MM.1S (cell line): ENCODE results near the gene UTP18.
"Not testable (repeated sequence)": the region's sequence is repeated elsewhere in the genome, so short reads cannot be mapped to it uniquely, and the experiment has no call there.

ENCODE experiments used
- EZH2phosphoT487 ChIP-seq: fragments of 300-600 bp; sonication (generic); IDR thresholded peaks from 2 replicates; pipeline ENCODE4 v1.6.1; 2018; ENCODE audit warnings: antibody characterized with exemption, low read length
- TF ChIP-seq, protein P1 (sequence below): fragments of 300-600 bp; sonication (generic); IDR thresholded peaks from 2 replicates; pipeline ENCODE4 v1.5.1; 2016; ENCODE audit warnings: antibody characterized with exemption, low read length, mixed read lengths

DNA sequence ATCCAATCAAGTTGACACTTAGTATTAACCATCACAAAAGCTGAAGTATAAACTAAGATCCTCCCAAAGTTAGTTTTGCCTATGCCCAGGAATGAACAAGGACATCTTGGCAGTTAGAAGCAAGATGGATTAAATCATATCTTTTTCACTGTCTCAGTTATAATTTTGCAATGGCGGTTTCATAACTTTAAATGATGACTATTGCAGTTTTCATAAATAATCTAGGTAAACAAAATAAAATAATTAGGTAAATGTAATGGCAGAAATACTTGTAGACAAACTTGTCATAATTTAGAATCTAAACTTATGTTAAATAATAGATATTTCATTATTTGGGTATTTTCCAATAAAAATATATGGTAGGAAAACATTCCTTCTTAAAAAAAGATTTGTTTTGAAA is 51.7 kb downstream of the UTP18 start:
- TF ChIP-seq, protein P1, sequence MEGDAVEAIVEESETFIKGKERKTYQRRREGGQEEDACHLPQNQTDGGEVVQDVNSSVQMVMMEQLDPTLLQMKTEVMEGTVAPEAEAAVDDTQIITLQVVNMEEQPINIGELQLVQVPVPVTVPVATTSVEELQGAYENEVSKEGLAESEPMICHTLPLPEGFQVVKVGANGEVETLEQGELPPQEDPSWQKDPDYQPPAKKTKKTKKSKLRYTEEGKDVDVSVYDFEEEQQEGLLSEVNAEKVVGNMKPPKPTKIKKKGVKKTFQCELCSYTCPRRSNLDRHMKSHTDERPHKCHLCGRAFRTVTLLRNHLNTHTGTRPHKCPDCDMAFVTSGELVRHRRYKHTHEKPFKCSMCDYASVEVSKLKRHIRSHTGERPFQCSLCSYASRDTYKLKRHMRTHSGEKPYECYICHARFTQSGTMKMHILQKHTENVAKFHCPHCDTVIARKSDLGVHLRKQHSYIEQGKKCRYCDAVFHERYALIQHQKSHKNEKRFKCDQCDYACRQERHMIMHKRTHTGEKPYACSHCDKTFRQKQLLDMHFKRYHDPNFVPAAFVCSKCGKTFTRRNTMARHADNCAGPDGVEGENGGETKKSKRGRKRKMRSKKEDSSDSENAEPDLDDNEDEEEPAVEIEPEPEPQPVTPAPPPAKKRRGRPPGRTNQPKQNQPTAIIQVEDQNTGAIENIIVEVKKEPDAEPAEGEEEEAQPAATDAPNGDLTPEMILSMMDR: not testable (repeated sequence)
- not testable (repeated sequence) for TF ChIP-seq EZH2phosphoT487
